Panc1 (cell line): Measurements from ENCODE around the gene UTRN. TPM values are rescaled to one million over a fixed set of nuclear protein-coding genes. Genes with fewer than 3 reads are reported as not detected.

Experiments used
- ATAC-seq: fragments of 200-7000 bp; cut with Tn5 transposase; 2 replicates; pipeline ENCODE4 v1.9.1; 2020; ENCODE audit warnings: mild to moderate bottlenecking, moderate library complexity
- BruUV-seq: library from RNA; stranded (reverse); fragments of 400-500 nt; replicated peaks from 2 replicates; lab custom pipeline; 2021; lab: Mats Ljungman, UMichigan
- CTCF ChIA-PET: fragments of 300-600 bp; sonication (Branson Sonifier 250); formaldehyde crosslinking; loops from one replicate; lab custom pipeline; 2022; ENCODE audit warnings: antibody characterized with exemption; lab: Charles Lee
- POLR2A ChIA-PET: fragments of 300-600 bp; sonication (Branson Sonifier 250); formaldehyde crosslinking; loops from one replicate; lab custom pipeline; 2022; ENCODE audit warnings: antibody characterized with exemption; lab: Charles Lee
- DNase-seq: peaks from one replicate; pipeline ENCODE4 v3.0.0-alpha.2; 2010; ENCODE audit warnings: low read depth, low spot score
- H3K27ac ChIP-seq: 2 replicates; pipeline ENCODE4 v1.5.1; 2011; ENCODE audit warnings: mild to moderate bottlenecking, low read length, inconsistent platforms
- H3K27me3 ChIP-seq: fragments of 200-500 bp; sonication (Bioruptor generic); 2 replicates; pipeline ENCODE4 v1.6.0; 2014; ENCODE audit warnings: low read length, inconsistent platforms; ENCODE audit not compliant: control insufficient read depth, insufficient read depth
- H3K36me3 ChIP-seq: fragments of 200-500 bp; sonication (Bioruptor generic); 2 replicates; pipeline ENCODE4 v1.5.1; 2014; ENCODE audit warnings: inconsistent platforms, mild to moderate bottlenecking, low read length, moderate library complexity; ENCODE audit not compliant: control insufficient read depth, insufficient read depth
- H3K4me1 ChIP-seq: 2 replicates; pipeline ENCODE4 v1.5.1; 2011; ENCODE audit warnings: inconsistent platforms, mild to moderate bottlenecking, low read length, moderate library complexity; ENCODE audit not compliant: control insufficient read depth, insufficient read depth
- H3K4me3 ChIP-seq, 2 experiments: 2 replicates each; pipeline ENCODE4 v1.5.1; 2011 to 2012; ENCODE audit warnings: low read depth in 2 of 2, low read length in 2 of 2, mild to moderate bottlenecking in 2 of 2, inconsistent platforms in 1 of 2, moderate library complexity in 1 of 2
- H3K9me3 ChIP-seq: fragments of 200-500 bp; sonication (Bioruptor generic); 2 replicates; pipeline ENCODE4 v1.5.1; 2014; ENCODE audit warnings: low read depth, mild to moderate bottlenecking, inconsistent platforms, low read length, moderate library complexity; ENCODE audit not compliant: control insufficient read depth, insufficient read depth
- POLR2AphosphoS5 ChIP-seq: IDR thresholded peaks from 2 replicates; pipeline ENCODE4 v1.6.1; 2012; ENCODE audit warnings: mild to moderate bottlenecking, low read depth, low read length, moderate library complexity
- REST ChIP-seq, 2 experiments: IDR thresholded peaks; 2 replicates each; pipeline ENCODE4 v1.6.1; 2011 to 2012; ENCODE audit warnings: low read depth in 2 of 2, control low read depth in 1 of 2, low read length in 1 of 2, mild to moderate bottlenecking in 1 of 2, moderate library complexity in 1 of 2; ENCODE audit not compliant: insufficient read depth in 1 of 2
- SIN3A ChIP-seq: IDR thresholded peaks from 2 replicates; pipeline ENCODE4 v1.6.1; 2012; ENCODE audit warnings: low read depth, mild to moderate bottlenecking, low read length, moderate library complexity, borderline replicate concordance; ENCODE audit not compliant: insufficient read depth
- TCF7L2 ChIP-seq: IDR thresholded peaks from 2 replicates; pipeline ENCODE4 v1.6.1; 2011; ENCODE audit warnings: mild to moderate bottlenecking, low read depth, low read length, inconsistent platforms
- in situ Hi-C: cut with HindIII; loops from 2 replicates; pipeline ENCODE4 v1.10.0; 2016; ENCODE audit warnings: low sequenced_read_pairs, low pct_unique_long_range_greater_than_20kb
- intact Hi-C: fragments of 100-400 bp; cut with micrococcal nuclease; formaldehyde crosslinking; loops from one replicate; pipeline ENCODE4 v1.10.0; 2022; ENCODE audit not compliant: unreplicated experiment
- total RNA-seq: library from RNA; stranded (reverse); gene quantifications from one replicate; pipeline ENCODE4 v1.2.1, GENCODE V29; 2021; ENCODE audit not compliant: unreplicated experiment
- TF ChIP-seq, protein P1 (sequence below): fragments of 450-650 bp; IDR thresholded peaks from 2 replicates; pipeline ENCODE4 v1.5.1; 2017; ENCODE audit warnings: mild to moderate bottlenecking

UTRN gene
- total RNA-seq, 1 experiment from 2014 or later: 122 TPM

GRCh38 chr6:144277174-144277573 is 8.0 kb upstream of the UTRN start:
- BruUV-seq: no TSS peak
- TF ChIP-seq TCF7L2: no peak
- no peak for TF ChIP-seq REST (IDR thresholded peaks at IDR 0.05; ENCODE audit: insufficient read depth in 1 of 2, low read depth in 2 of 2, low read length in 1 of 2)
- TF ChIP-seq, protein P1, sequence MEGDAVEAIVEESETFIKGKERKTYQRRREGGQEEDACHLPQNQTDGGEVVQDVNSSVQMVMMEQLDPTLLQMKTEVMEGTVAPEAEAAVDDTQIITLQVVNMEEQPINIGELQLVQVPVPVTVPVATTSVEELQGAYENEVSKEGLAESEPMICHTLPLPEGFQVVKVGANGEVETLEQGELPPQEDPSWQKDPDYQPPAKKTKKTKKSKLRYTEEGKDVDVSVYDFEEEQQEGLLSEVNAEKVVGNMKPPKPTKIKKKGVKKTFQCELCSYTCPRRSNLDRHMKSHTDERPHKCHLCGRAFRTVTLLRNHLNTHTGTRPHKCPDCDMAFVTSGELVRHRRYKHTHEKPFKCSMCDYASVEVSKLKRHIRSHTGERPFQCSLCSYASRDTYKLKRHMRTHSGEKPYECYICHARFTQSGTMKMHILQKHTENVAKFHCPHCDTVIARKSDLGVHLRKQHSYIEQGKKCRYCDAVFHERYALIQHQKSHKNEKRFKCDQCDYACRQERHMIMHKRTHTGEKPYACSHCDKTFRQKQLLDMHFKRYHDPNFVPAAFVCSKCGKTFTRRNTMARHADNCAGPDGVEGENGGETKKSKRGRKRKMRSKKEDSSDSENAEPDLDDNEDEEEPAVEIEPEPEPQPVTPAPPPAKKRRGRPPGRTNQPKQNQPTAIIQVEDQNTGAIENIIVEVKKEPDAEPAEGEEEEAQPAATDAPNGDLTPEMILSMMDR: no peak
- no peak for TF ChIP-seq POLR2AphosphoS5
- no peak for TF ChIP-seq SIN3A
- Histone ChIP-seq H3K36me3 (no peaks in the 10 kb centered on the region), H3K27me3 (no peaks in the 10 kb centered on the region), H3K4me3 (no peak overlapping the region), H3K9me3 (no peaks in the 10 kb centered on the region), H3K27ac (no peak overlapping the region), H3K4me1 (no peaks in the 10 kb centered on the region)
- ChIA-PET POLR2A (no interaction called here), CTCF (no interaction called here)
- DNase-seq (no peak), ATAC-seq (no peak)
- in situ Hi-C loops (no loop called here), intact Hi-C loops (no loop called here)

DNA sequence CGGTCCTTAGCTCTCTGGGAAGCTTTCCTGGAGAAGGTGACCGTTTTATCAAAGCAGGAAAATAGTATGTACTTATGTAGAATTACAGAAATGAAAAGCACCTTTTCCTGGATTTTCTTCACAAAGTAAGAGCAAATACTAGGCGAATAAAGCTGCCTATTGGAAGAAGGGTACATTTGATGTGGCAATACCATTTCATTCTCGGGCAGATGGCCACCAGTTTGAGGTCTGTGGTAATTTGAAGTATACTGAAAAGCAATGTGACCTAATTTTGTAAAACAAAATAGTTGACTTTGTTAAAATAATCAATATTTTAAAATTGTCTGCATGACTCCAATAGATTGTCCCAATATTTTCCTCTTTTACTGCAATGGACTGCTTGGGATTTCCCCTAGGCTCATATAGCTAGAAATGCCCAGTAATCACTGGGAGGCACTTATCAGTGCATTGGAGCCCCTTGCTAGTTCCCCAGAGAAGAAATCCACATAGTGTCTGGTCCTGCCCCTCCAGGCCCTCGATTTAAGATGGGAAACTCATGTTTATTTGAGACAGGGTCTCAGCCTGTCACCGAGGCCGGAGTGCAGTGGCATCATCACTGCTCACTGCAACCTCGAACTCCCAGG is 7.4 kb upstream of the UTRN start:
- DNase-seq (no peak), ATAC-seq (no peak)
- ChIA-PET POLR2A (no interaction called here), CTCF (no interaction called here)
- no TSS peak for BruUV-seq
- Histone ChIP-seq H3K9me3 (no peaks in the 10 kb centered on the region), H3K4me1 (peaks cover under 1% of the 10 kb centered on the region; the same call in 1 of the 2 replicates), H3K36me3 (no peaks in the 10 kb centered on the region), H3K4me3 (no peak overlapping the region), H3K27me3 (no peaks in the 10 kb centered on the region), H3K27ac (no peak overlapping the region)
- TF ChIP-seq SIN3A: no peak
- TF ChIP-seq, protein P1: no peak
- TF ChIP-seq TCF7L2: no peak
- no peak for TF ChIP-seq POLR2AphosphoS5
- no peak for TF ChIP-seq REST (IDR thresholded peaks at IDR 0.05; ENCODE audit: insufficient read depth in 1 of 2, low read depth in 2 of 2, low read length in 1 of 2)
- in situ Hi-C loops: no loop called here
- intact Hi-C loops: no loop called here
